GM21717 (cell line): Measurements from ENCODE around the gene HAVCR1.
"Not testable (repeated sequence)": the region's sequence is repeated elsewhere in the genome, so short reads cannot be mapped to it uniquely, and the experiment has no call there.

Experiments used
- ATAC-seq: cut with Tn5 transposase; IDR thresholded peaks from one replicate; pipeline ENCODE4 v1.9.1; 2021; ENCODE audit warnings: mild to moderate bottlenecking, moderate library complexity; ENCODE audit not compliant: unreplicated experiment

Gene HAVCR1

GRCh38 chr5:157059093-157059539, at the start of gene HAVCR1:
Gene HAVCR1 (minus strand): TSS chr5:157059116. CDS start chr5:157057943, 1,173 bp downstream.
- ATAC-seq = no peak

- ATAC-seq = no peak
Measured at GRCh38 chr5:157107508-157107907, 48.6 kb upstream of the HAVCR1 start.

DNA sequence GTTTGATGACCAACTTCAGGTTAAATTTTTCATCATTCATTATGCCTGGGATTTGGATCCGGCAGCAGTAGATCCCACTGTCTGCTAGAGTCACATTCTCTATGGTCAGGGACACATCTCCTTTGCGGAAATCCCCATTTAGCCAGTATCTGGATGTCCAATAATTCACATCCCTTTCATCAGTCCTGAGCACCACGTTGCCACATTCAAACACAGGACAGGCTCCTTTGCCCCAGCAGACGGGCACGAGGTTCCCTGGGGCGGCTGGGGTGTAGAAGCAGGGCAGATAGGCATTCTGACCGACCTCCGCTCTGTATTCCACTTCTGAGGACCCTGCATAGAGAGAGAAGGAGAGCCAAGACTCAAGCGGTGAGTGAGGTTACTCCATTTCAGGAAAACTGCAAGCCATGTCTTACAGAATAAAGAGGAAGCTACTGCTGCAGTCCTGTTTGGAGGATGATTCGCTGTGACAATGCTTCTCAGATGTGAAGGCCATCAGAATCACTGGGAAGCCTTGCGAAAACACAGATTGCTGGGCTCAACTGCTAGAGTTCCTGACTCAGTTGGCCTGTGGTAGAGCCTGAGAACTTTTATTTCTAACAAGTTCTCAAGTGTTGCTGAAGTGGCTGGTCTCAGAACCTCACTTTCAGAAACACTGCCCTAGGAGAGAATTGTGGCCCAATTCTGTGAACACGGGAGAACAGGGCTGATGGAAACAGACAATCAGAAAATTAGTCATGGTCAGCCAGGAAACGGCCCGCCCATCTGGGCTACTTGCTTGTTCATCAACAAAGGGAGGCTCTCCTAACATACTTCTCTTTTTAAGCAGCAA, 47.9 kb upstream of the HAVCR1 start:
- no peak for ATAC-seq

DNA sequence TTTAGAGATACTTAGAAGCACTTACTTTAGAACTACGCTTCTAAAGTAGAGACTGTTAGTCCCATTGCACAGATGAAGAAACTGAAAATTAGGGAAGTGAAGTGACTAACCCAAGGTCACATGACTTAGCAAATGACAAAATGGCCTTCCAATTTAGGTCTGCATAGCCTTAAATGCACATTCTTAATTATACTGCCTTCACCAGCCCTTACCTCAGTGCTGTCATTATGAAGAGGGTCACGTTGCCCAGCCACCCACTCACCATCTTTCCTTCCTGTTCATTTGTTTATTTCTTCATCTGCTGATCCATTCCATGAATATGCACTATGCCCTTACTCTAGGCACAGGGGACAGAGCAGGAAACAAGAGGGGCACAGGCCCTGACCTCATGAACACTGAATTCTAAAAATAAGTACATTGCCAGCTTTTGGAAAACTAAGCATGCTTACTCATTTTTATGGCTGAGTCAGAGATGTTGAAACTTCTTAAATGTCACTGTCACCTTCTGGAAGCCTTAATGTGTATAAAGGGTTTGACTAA, 41.3 kb upstream of the HAVCR1 start:
- ATAC-seq = no peak

DNA sequence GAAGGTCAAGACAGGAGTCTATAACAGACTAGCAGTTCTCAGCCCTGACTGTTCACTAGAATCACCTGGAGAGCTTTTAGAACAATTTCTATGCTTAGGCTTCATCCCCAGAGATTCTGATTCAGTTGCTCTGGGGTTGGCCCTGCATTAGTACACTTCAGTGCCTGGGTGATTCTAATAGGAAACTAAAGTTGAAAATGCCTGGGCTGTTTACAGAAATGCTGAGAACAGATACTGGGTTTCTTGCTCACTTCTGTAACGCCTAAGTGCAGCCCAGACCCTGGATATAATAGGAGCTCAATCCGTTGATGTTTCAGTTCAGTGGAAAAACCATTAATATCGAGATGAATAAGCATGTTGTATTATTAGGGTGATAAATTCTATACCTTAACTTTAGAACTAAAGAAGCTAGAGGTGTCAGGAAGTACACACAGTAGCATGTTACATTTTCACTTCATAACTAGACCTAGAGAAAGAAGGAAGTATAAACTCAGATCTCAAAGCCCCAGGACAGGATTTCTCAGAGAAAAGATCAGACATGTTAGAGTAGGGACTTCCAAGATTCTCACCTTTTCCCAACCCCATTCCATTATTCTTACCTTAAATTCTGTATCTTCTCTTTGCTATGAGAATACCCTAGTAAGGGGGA, 29.6 kb upstream of the HAVCR1 start:
- peak; percentile 71 for ATAC-seq

GRCh38 chr5:157086751-157087359, 27.9 kb upstream of the HAVCR1 start:
- ATAC-seq = no peak

DNA sequence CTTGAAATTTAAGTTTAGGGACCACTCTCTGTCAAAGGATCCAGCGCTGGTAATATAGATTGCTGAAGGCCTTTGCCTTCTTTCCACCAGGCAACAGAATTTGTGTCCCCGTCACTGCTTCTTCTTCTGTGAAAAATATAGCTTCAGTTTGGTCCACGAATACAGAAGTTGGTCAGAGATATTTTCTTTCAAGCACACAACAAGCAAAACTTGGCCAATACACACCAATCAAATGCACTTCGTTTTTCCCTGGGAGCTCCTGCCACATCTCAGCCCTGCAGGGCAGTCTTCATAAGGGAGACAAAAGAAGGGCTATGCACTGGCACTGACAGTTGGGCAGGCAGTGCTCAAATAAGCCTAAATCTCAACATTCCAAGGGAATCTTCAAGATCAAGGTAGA, 27.0 kb upstream of the HAVCR1 start:
- ATAC-seq = no peak

- no peak for ATAC-seq
Measured at GRCh38 chr5:157080286-157080685, 21.4 kb upstream of the HAVCR1 start.

DNA sequence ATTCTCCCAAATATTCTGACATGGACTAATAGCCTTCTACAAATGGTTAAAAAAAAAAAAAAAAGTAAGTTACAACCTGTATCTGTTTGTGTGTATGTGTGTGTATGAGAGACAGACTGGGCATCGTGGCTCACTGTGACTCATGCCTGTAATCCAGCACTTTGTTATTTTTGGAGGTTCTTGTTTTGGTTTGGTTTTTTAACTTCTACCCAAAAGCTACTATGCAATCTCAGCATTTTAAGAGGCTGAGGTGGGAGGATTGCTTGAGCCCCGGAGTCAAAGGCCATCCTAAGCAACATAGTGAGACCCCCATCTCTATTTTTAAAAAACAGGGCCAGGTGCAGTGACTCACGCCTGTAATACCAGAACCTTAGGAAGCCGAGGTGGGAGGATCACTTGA, 17.6 kb upstream of the HAVCR1 start:
- ATAC-seq = no peak

- no peak for ATAC-seq
Measured at GRCh38 chr5:157072508-157072907, 13.6 kb upstream of the HAVCR1 start.

GRCh38 chr5:157069949-157070348, 11.0 kb upstream of the HAVCR1 start:
- ATAC-seq = no peak

DNA sequence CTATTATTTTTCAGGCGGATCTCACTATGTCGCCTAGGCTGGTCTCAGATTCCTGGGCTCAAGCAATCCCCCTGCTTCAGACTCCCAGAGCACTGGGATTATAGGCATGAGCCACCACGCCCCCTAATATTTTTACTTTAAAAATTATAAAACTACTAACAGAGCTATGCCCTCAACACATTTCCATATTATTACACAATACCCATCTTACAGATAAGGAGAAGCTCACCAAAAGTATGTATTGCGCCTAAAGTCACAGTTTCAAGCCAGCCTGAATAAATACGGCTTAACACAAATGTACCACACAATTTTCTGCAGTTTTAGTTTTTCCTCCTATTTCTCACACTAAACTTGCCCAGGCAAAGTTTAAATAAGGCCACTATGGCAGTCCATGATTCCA, 9.9 kb upstream of the HAVCR1 start:
- ATAC-seq = no peak

DNA sequence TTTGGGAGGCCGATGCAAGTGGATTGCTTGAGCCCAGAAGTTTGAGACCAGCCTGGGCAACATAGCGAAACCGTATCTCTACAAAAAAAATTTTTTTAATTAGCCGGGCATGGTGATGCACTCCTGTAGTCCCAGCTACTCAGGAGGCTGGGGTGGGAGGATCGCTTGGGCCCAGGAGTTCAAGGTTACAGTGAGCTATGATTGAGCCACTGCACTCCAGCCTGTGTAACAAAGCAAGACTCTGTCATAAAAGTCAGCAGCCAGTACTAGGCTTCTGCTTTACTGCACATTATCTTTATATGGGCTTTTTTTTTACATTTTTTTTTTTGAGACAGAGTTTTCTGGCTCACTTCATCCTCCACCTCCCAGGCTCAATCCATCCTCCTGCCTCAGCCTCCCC, 9.4 kb upstream of the HAVCR1 start:
- ATAC-seq = no peak

DNA sequence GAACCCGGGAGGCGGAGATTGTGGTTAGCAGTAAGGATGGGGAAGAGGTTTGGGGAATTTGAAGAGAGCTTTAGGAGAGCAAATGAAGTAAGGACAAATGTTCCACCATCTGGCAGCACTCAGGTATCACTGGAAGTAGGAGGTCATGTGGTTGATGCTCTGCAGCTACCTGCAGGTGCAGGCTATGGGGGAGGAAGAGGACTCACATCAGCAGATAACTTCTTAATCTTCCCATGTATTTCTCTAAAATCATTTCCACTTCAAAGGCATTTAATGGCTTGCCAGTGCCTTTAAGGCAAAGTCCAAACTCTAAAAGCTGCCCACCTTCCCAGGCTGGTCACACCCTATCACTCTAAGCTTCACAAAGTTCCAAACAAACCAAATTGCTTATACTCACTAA, 8.1 kb upstream of the HAVCR1 start:
- ATAC-seq = no peak

GRCh38 chr5:157066080-157066479, 7.2 kb upstream of the HAVCR1 start:
- no peak for ATAC-seq

DNA sequence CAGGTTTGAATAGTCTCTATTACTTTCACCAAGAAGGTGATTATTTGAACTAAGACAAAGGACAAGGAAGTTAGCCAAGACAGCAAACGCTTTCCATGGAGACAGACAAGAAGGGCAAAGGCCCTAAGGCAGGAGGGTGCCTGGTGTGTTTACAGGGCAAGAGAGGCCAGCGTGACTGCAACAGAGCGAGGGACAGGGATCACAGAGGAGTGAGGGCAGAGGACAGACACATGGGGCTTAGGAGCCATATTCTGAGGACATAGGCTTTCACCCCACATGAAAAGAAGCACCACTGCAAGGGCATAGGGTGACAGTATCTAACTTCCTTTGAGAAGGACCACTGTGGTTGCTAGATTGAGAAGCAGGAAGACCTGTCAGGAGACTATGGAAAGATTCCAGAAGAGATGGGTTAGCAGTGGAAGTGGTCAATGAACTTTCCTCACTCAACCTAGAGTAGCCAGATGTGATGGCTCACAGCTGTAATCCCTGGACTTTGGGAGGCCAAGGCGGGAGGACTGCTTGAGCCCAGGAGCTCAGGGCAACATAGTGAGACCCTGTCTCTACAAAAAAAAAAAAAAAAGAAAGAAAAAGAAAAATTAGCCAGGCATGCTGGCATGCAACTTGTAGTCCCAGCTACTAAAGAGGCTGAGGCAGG, 5.0 kb upstream of the HAVCR1 start:
- no peak for ATAC-seq

- no peak for ATAC-seq
Measured at GRCh38 chr5:157059891-157060290, 975 bp upstream of the HAVCR1 start.

GRCh38 chr5:157057459-157058370, 1.2 kb downstream of the HAVCR1 start:
- ATAC-seq = no peak

GRCh38 chr5:157056848-157057247, 2.1 kb downstream of the HAVCR1 start:
- not testable (repeated sequence) for ATAC-seq

DNA sequence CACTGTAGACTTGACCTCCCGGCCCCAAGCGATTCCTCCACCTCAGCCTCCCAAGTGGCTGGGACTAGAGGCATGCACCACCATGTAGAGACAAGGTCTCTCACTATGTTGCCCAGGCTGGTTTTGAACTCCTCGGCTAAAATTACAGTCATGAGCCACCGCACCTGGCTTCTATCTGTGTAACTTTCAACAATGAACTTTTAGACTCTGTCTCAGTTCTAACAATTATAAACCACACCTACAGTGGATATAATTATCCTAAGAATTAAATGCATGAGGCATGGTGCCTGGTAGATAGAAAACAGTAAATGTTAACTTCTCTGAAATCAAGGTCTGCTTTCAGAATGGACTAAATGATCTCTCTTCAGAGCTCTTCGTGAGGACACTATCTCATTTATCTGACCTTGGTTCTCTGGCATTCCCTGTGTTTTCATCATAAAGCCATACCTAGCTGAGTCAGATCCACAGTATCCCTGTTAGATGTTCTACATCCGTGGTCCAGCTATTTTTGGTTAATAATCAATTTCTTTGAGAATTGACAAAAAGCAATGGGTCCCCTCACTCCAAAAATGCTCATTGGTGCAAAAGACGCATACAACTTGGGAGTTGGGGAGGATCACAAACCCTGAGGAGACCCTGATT, 7.2 kb downstream of the HAVCR1 start:
- no peak for ATAC-seq
